NCI-H524 treated with DMSO at 0.1 percent for 48 hours (cell line): ENCODE measurements around the gene FKBP10.

Experiments used
- DNase-seq: peaks from one replicate; lab custom pipeline; 2025; lab: John Stamatoyannopoulos, UW

FKBP10 gene

GRCh38 chr17:41782142-41782541 lies 30.7 kb upstream of the FKBP10 start:
- DNase-seq, result no peak

GRCh38 chr17:41784207-41784744 lies 28.5 kb upstream of the FKBP10 start:
- no peak for DNase-seq

- DNase-seq, result no peak
Measured at GRCh38 chr17:41785091-41785858, 27.5 kb upstream of the FKBP10 start.

- DNase-seq, result no peak
Measured at GRCh38 chr17:41785859-41786226, 27.0 kb upstream of the FKBP10 start.

- DNase-seq, result peak; percentile 86
Measured at GRCh38 chr17:41786227-41787020, 26.4 kb upstream of the FKBP10 start, which contains the start of gene JUP. JUP (minus strand) TSS chr17:41786711; CDS start chr17:41771854, 14,857 bp downstream.

- no peak for DNase-seq
Measured at GRCh38 chr17:41787021-41787418, 25.8 kb upstream of the FKBP10 start.

- DNase-seq, result no peak
Measured at GRCh38 chr17:41792845-41793783, 19.7 kb upstream of the FKBP10 start.

- no peak for DNase-seq
Measured at GRCh38 chr17:41793784-41794539, 18.8 kb upstream of the FKBP10 start.

- no peak for DNase-seq
Measured at GRCh38 chr17:41794540-41794975, 18.2 kb upstream of the FKBP10 start.

GRCh38 chr17:41796121-41796895 lies 16.5 kb upstream of the FKBP10 start:
- DNase-seq, result no peak

- no peak for DNase-seq
Measured at GRCh38 chr17:41797377-41797776, 15.4 kb upstream of the FKBP10 start.

- DNase-seq, result no peak
Measured at GRCh38 chr17:41799366-41799765, 13.4 kb upstream of the FKBP10 start.

- DNase-seq, result no peak
Measured at GRCh38 chr17:41800601-41801373, 12.0 kb upstream of the FKBP10 start.

GRCh38 chr17:41801374-41802271 lies 11.2 kb upstream of the FKBP10 start:
- peak; percentile 3 for DNase-seq

GRCh38 chr17:41803049-41804020 lies 9.5 kb upstream of the FKBP10 start:
- no peak for DNase-seq

GRCh38 chr17:41806685-41807445 lies 5.9 kb upstream of the FKBP10 start:
- DNase-seq, result no peak
